Temporal lobe (tissue), 2 donors: ENCODE results near the gene TRIM27. TPM values are rescaled to one million over a fixed set of nuclear protein-coding genes. Genes with fewer than 3 reads are reported as not detected.

Experiments
- small RNA-seq: library from RNA; depleted of rRNA; stranded (forward); fragments of <200 nt; gene quantifications from one replicate; pipeline ENCODE3, GENCODE V24; 2014; ENCODE audit warnings: low replicate concordance
- total RNA-seq: library from RNA; depleted of rRNA; stranded (reverse); fragments of >200 nt; gene quantifications from one replicate; pipeline ENCODE4 v1.2.3, GENCODE V29; 2014

The TRIM27 gene
- total RNA-seq, 1 donor from 2014 or later, result 53.4 TPM

Small RNAs within 50 kb of the gene (small RNA-seq; reads per million reads assigned to genes)
- gene RNU6-930P, result not detected

Other genes with a start within 250 kb of the TRIM27 start
- 6.1 TPM for gene ZNF311, start 81.3 kb upstream of the TRIM27 start, total RNA-seq
- not detected for gene OR2W1, start 121.2 kb upstream of the TRIM27 start, total RNA-seq
- not detected for gene OR2B3, start 163.3 kb upstream of the TRIM27 start, total RNA-seq
- under 0.01 TPM for gene OR2J1, start 175.5 kb upstream of the TRIM27 start, total RNA-seq
- gene OR2J3, start 184.1 kb upstream of the TRIM27 start, total RNA-seq, result not detected
- gene OR2J2, start 246.9 kb upstream of the TRIM27 start, total RNA-seq, result not detected